Gastrocnemius medialis (tissue), 4 donors: ENCODE data around the gene KCNQ1.

ENCODE experiments used
- POLR2A ChIP-seq, 2 donors: fragments of 450-650 bp; IDR thresholded peaks; one replicate each; pipeline ENCODE4 v1.6.1; 2017; ENCODE audit warnings: antibody characterized with exemption in 2 of 2, mild to moderate bottlenecking in 2 of 2, moderate library complexity in 2 of 2
- TF ChIP-seq, protein P1 (sequence below), 5 experiments: fragments of 450-650 bp in 3 of 5; fragments of 200-600 bp in 2 of 5; sonication (generic) in 2 of 5; IDR thresholded peaks in 4 of 5; conservative IDR thresholded peaks in 1 of 5; 1 replicate in 4 of 5; 2 replicates in 1 of 5; pipeline ENCODE4 v1.5.1; 2016 to 2019; ENCODE audit warnings: antibody characterized with exemption in 5 of 5, mild to moderate bottlenecking in 3 of 5, moderate library complexity in 3 of 5

DNA sequence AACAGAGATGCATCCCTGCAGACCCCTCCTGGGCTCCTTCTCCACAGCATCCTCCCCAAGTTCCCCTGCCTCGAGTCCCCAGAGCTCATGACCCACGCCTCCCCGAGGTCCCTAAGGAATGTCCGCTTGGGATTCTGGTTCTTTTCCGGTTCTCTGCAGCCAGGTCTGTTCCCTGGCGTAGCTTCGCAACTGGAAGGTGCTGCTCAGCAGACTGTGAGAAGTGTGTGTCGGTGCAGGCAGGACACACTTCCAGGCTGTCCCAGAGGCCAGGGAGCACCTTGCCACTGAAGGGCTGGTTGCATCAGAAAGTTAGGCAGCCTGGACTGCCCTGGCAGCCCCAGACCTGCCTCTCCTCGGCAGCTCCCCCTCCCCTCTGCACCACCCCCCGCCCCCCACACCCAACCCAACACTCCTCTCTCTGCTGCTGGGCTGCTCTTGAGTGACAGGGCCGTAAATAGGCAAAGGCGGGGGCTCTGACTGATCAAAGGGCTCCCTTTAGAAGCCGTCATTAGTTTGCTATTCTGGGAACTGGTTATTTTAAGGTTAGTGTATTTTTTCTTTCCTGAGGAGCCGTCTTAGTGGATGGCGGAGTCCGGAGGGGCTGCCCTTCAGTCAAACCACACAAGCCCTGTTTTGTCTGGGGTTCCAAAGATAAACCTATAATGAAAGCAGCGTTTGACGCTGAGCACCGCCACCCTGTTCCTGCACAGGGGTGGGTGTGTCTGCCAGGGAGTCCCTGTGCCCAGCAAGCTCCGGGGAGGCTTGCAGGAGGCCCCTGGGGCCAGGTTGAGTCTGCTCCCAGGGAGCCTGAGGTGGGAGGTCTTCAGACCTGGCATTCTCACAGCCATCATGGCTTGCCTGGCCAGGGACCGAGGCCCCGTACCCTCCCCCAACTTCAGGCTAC, 343.6 kb downstream of the KCNQ1 start:
- no peak for TF ChIP-seq POLR2A (IDR thresholded peaks at IDR 0.05)
- TF ChIP-seq, protein P1, sequence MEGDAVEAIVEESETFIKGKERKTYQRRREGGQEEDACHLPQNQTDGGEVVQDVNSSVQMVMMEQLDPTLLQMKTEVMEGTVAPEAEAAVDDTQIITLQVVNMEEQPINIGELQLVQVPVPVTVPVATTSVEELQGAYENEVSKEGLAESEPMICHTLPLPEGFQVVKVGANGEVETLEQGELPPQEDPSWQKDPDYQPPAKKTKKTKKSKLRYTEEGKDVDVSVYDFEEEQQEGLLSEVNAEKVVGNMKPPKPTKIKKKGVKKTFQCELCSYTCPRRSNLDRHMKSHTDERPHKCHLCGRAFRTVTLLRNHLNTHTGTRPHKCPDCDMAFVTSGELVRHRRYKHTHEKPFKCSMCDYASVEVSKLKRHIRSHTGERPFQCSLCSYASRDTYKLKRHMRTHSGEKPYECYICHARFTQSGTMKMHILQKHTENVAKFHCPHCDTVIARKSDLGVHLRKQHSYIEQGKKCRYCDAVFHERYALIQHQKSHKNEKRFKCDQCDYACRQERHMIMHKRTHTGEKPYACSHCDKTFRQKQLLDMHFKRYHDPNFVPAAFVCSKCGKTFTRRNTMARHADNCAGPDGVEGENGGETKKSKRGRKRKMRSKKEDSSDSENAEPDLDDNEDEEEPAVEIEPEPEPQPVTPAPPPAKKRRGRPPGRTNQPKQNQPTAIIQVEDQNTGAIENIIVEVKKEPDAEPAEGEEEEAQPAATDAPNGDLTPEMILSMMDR (IDR thresholded peaks at IDR 0.05 in 4 of 5, conservative IDR thresholded peaks at IDR 0.05 in 1 of 5), result no peak
